ENCODE data around the gene TPCN2. TPM values are rescaled to one million over a fixed set of nuclear protein-coding genes. Genes with fewer than 3 reads are reported as not detected.

The TPCN2 gene
- total and polyA plus RNA-seq, 2 of the 4 experiments (the other 2 are of a cell fraction): 3.4 to 8.0 TPM

- peak overlapping the region; percentile 70 for H2BK20ac ChIP-seq (ENCODE audit: low read depth, low read length)
- intact Hi-C loops (cut with micrococcal nuclease): loop anchor here (5.0 kb wide), 1 partner anchor 173 kb away; the partner anchor contains the start of gene CPT1A
- TF ChIP-seq MAZ (IDR thresholded peaks at IDR 0.05; ENCODE audit: borderline replicate concordance, low read depth, low read length) (no peak), CEBPB (IDR thresholded peaks at IDR 0.05; ENCODE audit: low read depth, low read length) (no peak), FOS (IDR thresholded peaks at IDR 0.05; ENCODE audit: low read depth, low read length) (no peak), MXI1 (IDR thresholded peaks at IDR 0.05; ENCODE audit: borderline replicate concordance, low read depth, low read length) (no peak), POLR2A (IDR thresholded peaks at IDR 0.05; ENCODE audit: low read depth, low read length) (no peak), ELK1 (IDR thresholded peaks at IDR 0.05; ENCODE audit: borderline replicate concordance, low read depth, low read length) (no peak), USF2 (IDR thresholded peaks at IDR 0.05; ENCODE audit: low read depth, low read length) (no peak), NFE2L2 (IDR thresholded peaks at IDR 0.05; ENCODE audit: low read depth, low read length) (no peak), SMC3 (IDR thresholded peaks at IDR 0.05; ENCODE audit: low read depth, low read length) (no peak), MAFK (IDR thresholded peaks at IDR 0.05; ENCODE audit: low read depth, low read length) (no peak), RCOR1 (IDR thresholded peaks at IDR 0.05; ENCODE audit: insufficient replicate concordance, low read length) (no peak), RFX5 (IDR thresholded peaks at IDR 0.05; ENCODE audit: low read depth, low read length) (no peak), CHD1 (IDR thresholded peaks at IDR 0.05; ENCODE audit: low read depth, low read length) (no peak), BHLHE40 (IDR thresholded peaks at IDR 0.05; ENCODE audit: low read depth, low read length) (no peak)
- TF ChIP-seq, protein P1, sequence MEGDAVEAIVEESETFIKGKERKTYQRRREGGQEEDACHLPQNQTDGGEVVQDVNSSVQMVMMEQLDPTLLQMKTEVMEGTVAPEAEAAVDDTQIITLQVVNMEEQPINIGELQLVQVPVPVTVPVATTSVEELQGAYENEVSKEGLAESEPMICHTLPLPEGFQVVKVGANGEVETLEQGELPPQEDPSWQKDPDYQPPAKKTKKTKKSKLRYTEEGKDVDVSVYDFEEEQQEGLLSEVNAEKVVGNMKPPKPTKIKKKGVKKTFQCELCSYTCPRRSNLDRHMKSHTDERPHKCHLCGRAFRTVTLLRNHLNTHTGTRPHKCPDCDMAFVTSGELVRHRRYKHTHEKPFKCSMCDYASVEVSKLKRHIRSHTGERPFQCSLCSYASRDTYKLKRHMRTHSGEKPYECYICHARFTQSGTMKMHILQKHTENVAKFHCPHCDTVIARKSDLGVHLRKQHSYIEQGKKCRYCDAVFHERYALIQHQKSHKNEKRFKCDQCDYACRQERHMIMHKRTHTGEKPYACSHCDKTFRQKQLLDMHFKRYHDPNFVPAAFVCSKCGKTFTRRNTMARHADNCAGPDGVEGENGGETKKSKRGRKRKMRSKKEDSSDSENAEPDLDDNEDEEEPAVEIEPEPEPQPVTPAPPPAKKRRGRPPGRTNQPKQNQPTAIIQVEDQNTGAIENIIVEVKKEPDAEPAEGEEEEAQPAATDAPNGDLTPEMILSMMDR (conservative IDR thresholded peaks at IDR 0.05; ENCODE audit: low read depth, low read length): no peak
Measured at GRCh38 chr11:69014898-69015549, 33.7 kb upstream of the TPCN2 start.

More at GRCh38 chr11:69014898-69015549, 33.7 kb upstream of the TPCN2 start:
- peaks cover 13 to 27% of the 10 kb centered on the region in 2 experiments; a peak in 3 of 4 replicates for H3K79me1 ChIP-seq (ENCODE audit: low read depth in 1 of 2, low read length in 2 of 2)
- H2BK5ac ChIP-seq (ENCODE audit: low read depth, low read length, poor library complexity, severe bottlenecking): peak overlapping the region; percentile 63
- peak overlapping the region; percentile 89 for H3K27ac ChIP-seq (ENCODE audit: insufficient read depth, low read length)
- peak overlapping the region; percentile 75 for H3K18ac ChIP-seq (ENCODE audit: low read depth, low read length)
- no peak for ATAC-seq (ENCODE audit: low read depth)
- peak overlapping the region; percentile 42 for H3K56ac ChIP-seq (ENCODE audit: extremely low read depth, insufficient read depth, low read length)
- ChIA-PET POLR2A (ENCODE audit: unreplicated experiment) (interaction anchor here (0.9 kb wide), 1 partner anchor 29 kb away, joined by 3 read pairs; no protein-coding TSS in a partner anchor), CTCF (interaction anchor here (0.5 kb wide), 1 partner anchor 735 kb away, joined by 4 read pairs; no protein-coding TSS in a partner anchor)
- in situ Hi-C loops (cut with MboI; ENCODE audit: low sequenced_read_pairs): no loop called here
- dilution Hi-C loops (cut with HindIII; ENCODE audit: low sequenced_read_pairs, unreplicated experiment): no loop called here
- peak overlapping the region; percentile 28; the same call in 1 of the 2 replicates for H3K4me2 ChIP-seq (ENCODE audit: low read depth, low read length)
- peak overlapping the region; percentile 63 for H3K23ac ChIP-seq (ENCODE audit: low read depth, low read length)
- H2BK120ac ChIP-seq (ENCODE audit: low read depth, low read length): peak overlapping the region; percentile 89
- peaks cover 30% of the 10 kb centered on the region for H3K4me1 ChIP-seq (ENCODE audit: control insufficient read depth, insufficient read depth, low read length)
- H3K9me3 ChIP-seq (ENCODE audit: control insufficient read depth, insufficient read depth, low read length): no peaks in the 10 kb centered on the region
- H2BK15ac ChIP-seq (ENCODE audit: low read depth, low read length): peak overlapping the region; percentile 50
- peak overlapping the region; percentile 78 for H3K14ac ChIP-seq (replicated peaks; ENCODE audit: low read depth, low read length)
- no peak overlapping the region for H3K4me3 ChIP-seq (ENCODE audit: insufficient read depth, low read depth, low read length)
- DNase-seq: no peak
- H4K5ac ChIP-seq (ENCODE audit: low read depth, low read length): peak overlapping the region; percentile 72
- H3K36me3 ChIP-seq (ENCODE audit: control insufficient read depth, insufficient read depth, low read length): no peaks in the 10 kb centered on the region
- no TSS peak for BruUV-seq (replicated peaks)
- peak overlapping the region; percentile 65 for H3K9ac ChIP-seq (ENCODE audit: low read depth, low read length)
- H2AK9ac ChIP-seq (replicated peaks; ENCODE audit: low read depth, low read length, poor library complexity): peak overlapping the region; percentile 85
- 70% methylated on average over 4 of the region's 9 CpGs; no CpG with 5 or more reads in 1 of the 2 experiments for WGBS, 2 experiments (ENCODE audit: extremely low coverage in 2 of 2, insufficient read length in 1 of 2)
- H4K91ac ChIP-seq (ENCODE audit: insufficient read depth, low read depth, low read length): peak overlapping the region; percentile 89
- peak overlapping the region; percentile 89 for H3K4ac ChIP-seq (ENCODE audit: low read depth, low read length)
- H3K27me3 ChIP-seq (ENCODE audit: control insufficient read depth, insufficient read depth, low read length): no peaks in the 10 kb centered on the region
- peak overlapping the region; percentile 81 to 91 for H4K8ac ChIP-seq (ENCODE audit: low read depth in 2 of 2, low read length in 2 of 2)
- H2AK5ac ChIP-seq (ENCODE audit: low read depth, low read length): peak overlapping the region; percentile 50
- peaks cover 8% of the 10 kb centered on the region; the same call in 1 of the 2 replicates for H3K9me1 ChIP-seq (ENCODE audit: insufficient read depth, low read length)
- H4K20me1 ChIP-seq (ENCODE audit: insufficient read depth, low read length): no peaks in the 10 kb centered on the region
- peak overlapping the region; percentile 81 for H2AFZ ChIP-seq (replicated peaks; ENCODE audit: low read length, poor library complexity)

Data from IMR-90 (cell line).